Measurements from ENCODE around the gene EXOC3L2.
A peak's percentile ranks its signal among the peaks of the same experiment; 100 is the strongest.

- peak; percentile 93 for TF ChIP-seq GATA2 (IDR thresholded peaks at IDR 0.05; ENCODE audit: low read depth, low read length)
- TF ChIP-seq GATA3 (IDR thresholded peaks at IDR 0.05; ENCODE audit: low read depth, low read length) = peak; percentile 40; the same call in 1 of the 2 replicates
Observed at GRCh38 chr19:45254044-45254531, 8.9 kb upstream of the EXOC3L2 start.
